CD4-positive, alpha-beta memory T cell (primary cell): ENCODE measurements around the gene SEMA3B. TPM values are rescaled to one million over a fixed set of nuclear protein-coding genes. Genes with fewer than 3 reads are reported as not detected.
A peak's percentile ranks its signal among the peaks of the same experiment; 100 is the strongest.
"Not testable (repeated sequence)": the region's sequence is repeated elsewhere in the genome, so short reads cannot be mapped to it uniquely, and the experiment has no call there.

Experiments
- CTCF ChIA-PET: fragments of 350-600 bp; sonication (Branson Sonifier 250); formaldehyde crosslinking; loops from one replicate; lab custom pipeline; 2021; ENCODE audit warnings: inconsistent platforms; ENCODE audit not compliant: partially characterized antibody; lab: Charles Lee
- POLR2A ChIA-PET: fragments of 350-600 bp; sonication (Branson Sonifier 250); formaldehyde crosslinking; loops from one replicate; lab custom pipeline; 2021; ENCODE audit not compliant: partially characterized antibody; lab: Charles Lee
- DNase-seq, 5 donors: peaks; one replicate each; pipeline versions ENCODE4 v3.0.0 to v3.0.0-alpha.2; 2020 to 2022; ENCODE audit warnings: mixed read lengths in 1 of 5
- H3K27ac ChIP-seq: one replicate; pipeline ENCODE4 v1.7.0; 2013; ENCODE audit warnings: low read depth, low read length
- H3K27me3 ChIP-seq: 2 replicates; pipeline ENCODE4 v1.7.0; 2013; ENCODE audit warnings: mild to moderate bottlenecking, low read length, moderate library complexity; ENCODE audit not compliant: insufficient read depth
- H3K36me3 ChIP-seq: 2 replicates; pipeline ENCODE4 v1.7.0; 2013; ENCODE audit warnings: mild to moderate bottlenecking, low read length, moderate library complexity; ENCODE audit not compliant: insufficient read depth
- H3K4me1 ChIP-seq: 2 replicates; pipeline ENCODE4 v1.7.0; 2013; ENCODE audit warnings: mild to moderate bottlenecking, low read length, moderate library complexity; ENCODE audit not compliant: insufficient read depth
- H3K4me3 ChIP-seq, 2 donors: one replicate each; pipeline ENCODE4 v1.7.0; 2013; ENCODE audit warnings: low read length in 2 of 2, mild to moderate bottlenecking in 1 of 2
- H3K9me3 ChIP-seq, 2 donors: one replicate each; pipeline ENCODE4 v1.7.0; 2013; ENCODE audit warnings: low read length in 2 of 2, control low read depth in 1 of 2; ENCODE audit not compliant: control insufficient read depth in 1 of 2
- H3K27ac Mint-ChIP-seq, 7 donors: one replicate each; pipeline ENCODE4 v1.8.0; 2020 to 2021; ENCODE audit warnings: mixed read lengths in 7 of 7, mild to moderate bottlenecking in 6 of 7, inconsistent platforms in 3 of 7, moderate library complexity in 3 of 7
- H3K27me3 Mint-ChIP-seq, 2 donors: one replicate each; pipeline ENCODE4 v1.8.0; 2020 to 2021; ENCODE audit warnings: mixed read lengths in 2 of 2
- H3K36me3 Mint-ChIP-seq, 2 donors: one replicate each; pipeline ENCODE4 v1.8.0; 2020 to 2021; ENCODE audit warnings: mixed read lengths in 2 of 2, inconsistent platforms in 1 of 2, mild to moderate bottlenecking in 1 of 2
- H3K4me1 Mint-ChIP-seq, 4 donors: one replicate each; pipeline ENCODE4 v1.8.0; 2020 to 2021; ENCODE audit warnings: mixed read lengths in 4 of 4, mild to moderate bottlenecking in 1 of 4
- H3K4me3 Mint-ChIP-seq, 8 donors: one replicate each; pipeline ENCODE4 v1.8.0; 2020 to 2021; ENCODE audit warnings: mixed read lengths in 8 of 8, mild to moderate bottlenecking in 7 of 8, moderate library complexity in 6 of 8, inconsistent platforms in 3 of 8
- H3K9me3 Mint-ChIP-seq, 8 donors: one replicate each; pipeline ENCODE4 v1.8.0; 2020 to 2021; ENCODE audit warnings: mixed read lengths in 8 of 8, mild to moderate bottlenecking in 5 of 8, inconsistent platforms in 3 of 8, moderate library complexity in 1 of 8
- intact Hi-C: fragments of 100-400 bp; cut with micrococcal nuclease; formaldehyde crosslinking; loops from one replicate; pipeline ENCODE4 v1.15.1; 2023
- polyA plus RNA-seq, 2 donors: library from polyadenylated mRNA; unstranded; fragments of 300-500 nt; fragmentation: Illumina TruSeq; gene quantifications; one replicate each; pipeline ENCODE4 v1.2.3, GENCODE V29; 2021
- total RNA-seq, 2 experiments: library from RNA; stranded (reverse); gene quantifications; one replicate each; pipeline ENCODE4 v1.2.3, GENCODE V29; 2021

The SEMA3B gene
- total and polyA plus RNA-seq, 4 experiments from 2014 or later = 0.50 to 0.87 TPM; not detected in 2

- Mint-ChIP-seq H3K36me3 (peaks cover 0 to 7% of the 10 kb centered on the region in 2 donors), H3K4me3 (peak overlapping the region in 1 of 8 donors; percentile 7), H3K4me1 (peaks cover 14 to 37% (median 23%) of the 10 kb centered on the region in 4 donors), H3K27me3 (no peaks in the 10 kb centered on the region), H3K9me3 (no peaks in the 10 kb centered on the region), H3K27ac (peak overlapping the region in 3 of 7 donors; percentile 13 to 57 (median 41))
- H3K4me3 ChIP-seq = no peak overlapping the region
- ChIA-PET CTCF (interaction anchor here (0.7 to 1.0 kb wide), 2 partner anchors 35 to 265 kb away, joined by 3 read pairs; partner anchors contain the start of gene C3orf18), POLR2A (interaction anchor here (0.9 to 1.0 kb wide), 3 partner anchors 13 to 36 kb away, joined by 3 to 4 read pairs (median 3); partner anchors contain the start of gene TUSC2)
- no peaks in the 10 kb centered on the region for H3K9me3 ChIP-seq
- peaks cover 25% of the 10 kb centered on the region for H3K4me1 ChIP-seq
- no peaks in the 10 kb centered on the region for H3K36me3 ChIP-seq
- H3K27me3 ChIP-seq = no peaks in the 10 kb centered on the region
- peak in 1 of 5 donors; percentile 35 for DNase-seq
- intact Hi-C loops = no loop called here
- no peak overlapping the region for H3K27ac ChIP-seq
Observed at GRCh38 chr3:50302095-50303012, 33.4 kb downstream of the SEMA3B start.

- CTCF ChIA-PET = interaction anchor here (1.0 kb wide), 1 partner anchor 34 kb away, joined by 3 read pairs; no protein-coding TSS in a partner anchor
- no peak within 1 kb of the TSS for H3K4me3 Mint-ChIP-seq
- Histone ChIP-seq H3K4me1 (peaks cover 18% of the 10 kb centered on the region), H3K36me3 (no peaks in the 10 kb centered on the region), H3K27ac (no peak within 1 kb of the TSS), H3K4me3 (no peak within 1 kb of the TSS), H3K27me3 (no peaks in the 10 kb centered on the region), H3K9me3 (no peaks in the 10 kb centered on the region)
- DNase-seq = peak in 1 of 5 donors; percentile 31
- peaks cover 12 to 29% (median 18%) of the 10 kb centered on the region in 4 donors for H3K4me1 Mint-ChIP-seq
- no peak within 1 kb of the TSS for H3K27ac Mint-ChIP-seq
- peaks cover 0 to 7% of the 10 kb centered on the region in 2 donors for H3K36me3 Mint-ChIP-seq
- intact Hi-C loops = no loop called here
- POLR2A ChIA-PET = interaction anchor here (0.9 kb wide), 1 partner anchor 35 kb away, joined by 3 read pairs; no protein-coding TSS in a partner anchor
- H3K27me3 Mint-ChIP-seq = no peaks in the 10 kb centered on the region
- no peaks in the 10 kb centered on the region for H3K9me3 Mint-ChIP-seq
Observed at GRCh38 chr3:50303013-50303815, 34.3 kb downstream of the SEMA3B start, which contains the start of gene HYAL1. Gene HYAL1 (minus strand): TSS chr3:50303574. CDS start chr3:50302956, 618 bp downstream.

GRCh38 chr3:50304601-50305000 lies 35.7 kb downstream of the SEMA3B start:
- H3K36me3 Mint-ChIP-seq = no peaks in the 10 kb centered on the region
- peaks cover 12% of the 10 kb centered on the region for H3K4me1 ChIP-seq
- H3K27ac ChIP-seq = no peak overlapping the region
- H3K27me3 Mint-ChIP-seq = no peaks in the 10 kb centered on the region
- H3K4me3 ChIP-seq = no peak overlapping the region
- CTCF ChIA-PET = no interaction called here
- peak in 1 of 5 donors; percentile 8 for DNase-seq
- H3K27ac Mint-ChIP-seq = peak overlapping the region in 4 of 7 donors; percentile 7 to 57 (median 30)
- H3K4me3 Mint-ChIP-seq = no peak overlapping the region
- H3K9me3 Mint-ChIP-seq = no peaks in the 10 kb centered on the region
- H3K9me3 ChIP-seq = no peaks in the 10 kb centered on the region
- no peaks in the 10 kb centered on the region for H3K27me3 ChIP-seq
- H3K36me3 ChIP-seq = no peaks in the 10 kb centered on the region
- intact Hi-C loops = no loop called here
- peaks cover 11 to 16% (median 14%) of the 10 kb centered on the region in 4 donors for H3K4me1 Mint-ChIP-seq
- POLR2A ChIA-PET = no interaction called here

GRCh38 chr3:50312041-50312440 lies 43.1 kb downstream of the SEMA3B start:
- H3K27ac ChIP-seq, H3K36me3 ChIP-seq, H3K27ac Mint-ChIP-seq, H3K9me3 Mint-ChIP-seq, H3K27me3 Mint-ChIP-seq, POLR2A ChIA-PET, H3K4me3 Mint-ChIP-seq, CTCF ChIA-PET, H3K4me3 ChIP-seq, H3K36me3 Mint-ChIP-seq, intact Hi-C loops, H3K27me3 ChIP-seq, H3K9me3 ChIP-seq: not testable (repeated sequence)
- peaks cover 16% of the 10 kb centered on the region for H3K4me1 ChIP-seq
- DNase-seq = peak in 1 of 5 donors; percentile 8
- peaks cover 12 to 17% (median 14%) of the 10 kb centered on the region in 4 donors for H3K4me1 Mint-ChIP-seq

- Histone ChIP-seq H3K4me1 (peaks cover 28% of the 10 kb centered on the region), H3K36me3 (no peaks in the 10 kb centered on the region), H3K27ac (no peak overlapping the region), H3K4me3 (no peak overlapping the region), H3K27me3 (no peaks in the 10 kb centered on the region), H3K9me3 (no peaks in the 10 kb centered on the region)
- CTCF ChIA-PET = interaction anchor here (1.1 to 4.4 kb wide), 4 partner anchors 14 to 68 kb away, joined by 3 to 21 read pairs (median 5); partner anchors contain the start of genes HYAL3, NAA80 and TUSC2
- intact Hi-C loops = no loop called here
- Mint-ChIP-seq H3K27ac (peak overlapping the region in 5 of 7 donors; percentile 29 to 86 (median 60)), H3K27me3 (no peaks in the 10 kb centered on the region), H3K9me3 (no peaks in the 10 kb centered on the region), H3K4me3 (no peak overlapping the region), H3K36me3 (peaks cover 0 to 2% of the 10 kb centered on the region in 2 donors), H3K4me1 (peaks cover 14 to 37% (median 25%) of the 10 kb centered on the region in 4 donors)
- POLR2A ChIA-PET = interaction anchor here (1.1 to 14.4 kb wide), 7 partner anchors 8 to 78 kb away, joined by 3 to 144 read pairs (median 6); partner anchors contain the start of genes HYAL2, HYAL3, IFRD2 and NAA80
- no peak for DNase-seq
Observed at GRCh38 chr3:50314342-50314741, 45.4 kb downstream of the SEMA3B start.

- Histone ChIP-seq H3K27me3 (no peaks in the 10 kb centered on the region), H3K27ac (no peak overlapping the region), H3K36me3 (no peaks in the 10 kb centered on the region), H3K4me3 (no peak overlapping the region), H3K9me3 (no peaks in the 10 kb centered on the region), H3K4me1 (peaks cover 31% of the 10 kb centered on the region)
- DNase-seq = peak in 1 of 5 donors; percentile 7
- H3K4me3 Mint-ChIP-seq = no peak overlapping the region
- ChIA-PET POLR2A (interaction anchor here (0.8 to 14.4 kb wide), 9 partner anchors 8 to 78 kb away, joined by 3 to 144 read pairs (median 6); partner anchors contain the start of genes HYAL2, HYAL3, IFRD2 and NAA80), CTCF (interaction anchor here (0.8 to 4.4 kb wide), 6 partner anchors 9 to 68 kb away, joined by 3 to 21 read pairs (median 4); partner anchors contain the start of genes HYAL3, NAA80 and TUSC2)
- no peaks in the 10 kb centered on the region for H3K27me3 Mint-ChIP-seq
- peaks cover 15 to 42% (median 27%) of the 10 kb centered on the region in 4 donors for H3K4me1 Mint-ChIP-seq
- intact Hi-C loops = loop anchor here (5.0 kb wide), 1 partner anchor 843 kb away; the partner anchor contains the start of gene DAG1
- H3K27ac Mint-ChIP-seq = peak overlapping the region in 3 of 7 donors; percentile 66 to 85 (median 75)
- peaks cover 0 to 2% of the 10 kb centered on the region in 2 donors for H3K36me3 Mint-ChIP-seq
- H3K9me3 Mint-ChIP-seq = no peaks in the 10 kb centered on the region
Observed at GRCh38 chr3:50314816-50315215, 45.9 kb downstream of the SEMA3B start.
